Middle frontal gyrus (tissue), 1 donor: ENCODE data around the gene CAD.
"Not testable (repeated sequence)": the region's sequence is repeated elsewhere in the genome, so short reads cannot be mapped to it uniquely, and the experiment has no call there.

Experiments used
- DNase-seq: peaks from one replicate; pipeline ENCODE4 v3.0.0-alpha.2; 2015; ENCODE audit warnings: low spot score; ENCODE audit errors: extremely low spot score

CAD gene

GRCh38 chr2:27217173-27218121 is at the start of gene CAD:
CAD (plus strand) TSS chr2:27217369; CDS start chr2:27217552, 183 bp downstream.
- peak; percentile 40 for DNase-seq

GRCh38 chr2:27170581-27171337 is 46.4 kb upstream of the CAD start:
- DNase-seq = no peak

GRCh38 chr2:27171351-27171848 is 45.8 kb upstream of the CAD start:
- no peak for DNase-seq

- DNase-seq = no peak
Observed at GRCh38 chr2:27174638-27175037, 42.5 kb upstream of the CAD start.

- DNase-seq = no peak
Observed at GRCh38 chr2:27175330-27175729, 41.8 kb upstream of the CAD start.

- not testable (repeated sequence) for DNase-seq
Observed at GRCh38 chr2:27175781-27176180, 41.4 kb upstream of the CAD start.

GRCh38 chr2:27177441-27178351 is 39.5 kb upstream of the CAD start:
- no peak for DNase-seq

- no peak for DNase-seq
Observed at GRCh38 chr2:27178469-27178868, 38.7 kb upstream of the CAD start.

- no peak for DNase-seq
Observed at GRCh38 chr2:27179344-27180000, 37.7 kb upstream of the CAD start.

GRCh38 chr2:27182346-27182745 is 34.8 kb upstream of the CAD start:
- no peak for DNase-seq

GRCh38 chr2:27184115-27184514 is 33.1 kb upstream of the CAD start:
- no peak for DNase-seq

- peak; percentile 4 for DNase-seq
Observed at GRCh38 chr2:27185331-27186026, 31.7 kb upstream of the CAD start.

- DNase-seq = no peak
Observed at GRCh38 chr2:27186613-27187345, 30.4 kb upstream of the CAD start.

- DNase-seq = no peak
Observed at GRCh38 chr2:27189989-27190388, 27.2 kb upstream of the CAD start.

- DNase-seq = peak; percentile 39
Observed at GRCh38 chr2:27191070-27191829, 25.9 kb upstream of the CAD start.

- DNase-seq = no peak
Observed at GRCh38 chr2:27194538-27195354, 22.4 kb upstream of the CAD start.

GRCh38 chr2:27195799-27196198 is 21.4 kb upstream of the CAD start:
- DNase-seq = not testable (repeated sequence)

- not testable (repeated sequence) for DNase-seq
Observed at GRCh38 chr2:27198068-27198467, 19.1 kb upstream of the CAD start.
